ENCODE data around the gene ABCB6.

Gene ABCB6

GRCh38 chr2:219165058-219165911 is 53.5 kb downstream of the ABCB6 start:
- no peak for DNase-seq

DNA sequence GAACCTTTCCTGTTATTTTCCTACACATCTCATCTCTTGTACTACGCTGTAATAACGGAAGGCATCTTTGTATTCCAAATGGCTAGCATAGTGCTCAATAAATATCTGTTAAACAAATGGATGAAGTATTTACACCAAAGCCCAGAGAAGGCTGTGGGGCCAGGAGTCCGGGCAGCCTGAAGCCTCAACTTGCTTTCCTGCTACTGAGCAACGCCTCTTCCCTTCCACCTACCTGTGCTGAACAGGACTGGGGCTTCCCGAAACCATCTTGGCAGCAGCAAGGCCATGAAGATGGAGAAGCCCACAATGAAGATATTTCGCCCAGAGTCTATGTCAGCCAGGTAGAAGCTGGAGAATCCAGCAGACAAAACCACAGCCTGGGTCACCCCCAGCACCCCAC is 55.6 kb downstream of the ABCB6 start:
- no peak for DNase-seq

- no peak for DNase-seq
Observed at GRCh38 chr2:219161097-219161496, 57.7 kb downstream of the ABCB6 start.

DNA sequence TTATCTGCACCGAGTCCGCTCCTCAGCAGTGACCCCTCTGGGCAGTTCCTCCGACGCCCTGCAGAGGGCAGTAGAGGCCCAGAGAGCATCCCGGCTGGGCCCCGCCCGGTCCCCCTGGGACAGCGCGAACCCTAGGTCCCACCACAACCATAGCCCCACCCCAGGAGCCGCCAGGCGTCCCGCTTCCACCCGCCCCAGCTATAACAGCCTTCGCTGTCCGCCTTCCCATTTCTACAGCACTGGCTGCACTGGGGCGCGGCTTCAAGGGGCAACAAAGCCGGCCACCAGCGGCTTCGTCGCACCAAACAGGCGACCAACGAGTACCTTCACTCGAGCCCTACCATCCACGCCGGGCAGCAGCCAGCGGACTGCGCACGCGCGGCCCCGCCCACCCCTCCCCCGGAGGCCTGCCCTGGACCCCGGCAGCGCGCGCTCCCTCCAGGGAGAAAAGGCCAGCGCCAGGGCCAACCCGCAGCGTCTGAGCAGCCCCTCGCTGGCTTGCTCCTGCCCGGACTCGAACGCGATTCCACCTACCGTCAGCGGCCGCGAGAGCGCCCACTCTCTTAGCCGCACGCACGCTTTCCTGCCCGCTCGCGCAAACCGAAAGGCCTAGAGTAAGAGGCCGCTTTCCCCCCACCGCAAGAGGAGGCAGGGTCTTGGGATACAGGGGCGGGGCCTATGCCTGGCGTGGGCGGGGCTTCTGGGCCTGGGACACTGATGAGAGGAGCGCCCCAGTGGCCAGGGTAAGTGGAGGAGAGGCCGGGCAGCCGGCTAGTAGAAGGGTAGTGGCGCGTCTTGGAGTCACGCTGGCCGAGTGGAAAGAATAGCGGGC is 58.4 kb downstream of the ABCB6 start, which contains the start of gene NHEJ1:
NHEJ1 (minus strand) TSS at position 630 of the 832 bp plus-strand sequence. CDS start 2,453 bp downstream, outside the sequence.
- peak; percentile 95 for DNase-seq
